K562 (cell line): Measurements from ENCODE around the gene BCL7C. TPM values are rescaled to one million over a fixed set of nuclear protein-coding genes. Genes with fewer than 3 reads are reported as not detected.

Source experiments
- ARID3B ChIP-seq: fragments of 250-450 bp; sonication (Bioruptor Pico); IDR thresholded peaks from 2 replicates; pipeline ENCODE4 v1.4.0; 2020; ENCODE audit warnings: borderline replicate concordance
- BCL6 ChIP-seq: fragments of 250-450 bp; sonication (Bioruptor Pico); IDR thresholded peaks from 2 replicates; pipeline ENCODE4 v1.4.0; 2020
- DACH1 ChIP-seq: fragments of 450-650 bp; IDR thresholded peaks from 2 replicates; pipeline ENCODE4 v1.6.1; 2018; ENCODE audit not compliant: partially characterized antibody
- GATAD2A ChIP-seq: fragments of 450-650 bp; IDR thresholded peaks from 2 replicates; pipeline ENCODE4 v1.6.1; 2017
- HDAC8 ChIP-seq: fragments of 450-650 bp; IDR thresholded peaks from 2 replicates; pipeline ENCODE4 v1.6.1; 2016; ENCODE audit warnings: mild to moderate bottlenecking, missing genetic modification characterization, moderate library complexity, missing compliant biosample characterization
- HMGN3 ChIP-seq: IDR thresholded peaks from 2 replicates; pipeline ENCODE4 v1.6.1; 2011; ENCODE audit warnings: borderline replicate concordance, low read depth, mild to moderate bottlenecking, mixed read lengths, low read length; ENCODE audit not compliant: insufficient read length; ENCODE audit errors: extremely low read depth
- KAT7 ChIP-seq: sonication (generic); formaldehyde crosslinking; IDR thresholded peaks from 2 replicates; pipeline ENCODE4 v1.8.0; 2022; ENCODE audit warnings: missing genetic modification reagents, mild to moderate bottlenecking, borderline replicate concordance
- KDM5B ChIP-seq: fragments of 200-600 bp; sonication (generic); IDR thresholded peaks from 2 replicates; pipeline ENCODE4 v1.6.1; 2012; ENCODE audit warnings: low read depth, mild to moderate bottlenecking, moderate library complexity, low read length, control low read depth, inconsistent platforms; ENCODE audit not compliant: insufficient replicate concordance
- NCOR1 ChIP-seq: fragments of 450-650 bp; IDR thresholded peaks from 2 replicates; pipeline ENCODE4 v1.6.1; 2016; ENCODE audit warnings: mild to moderate bottlenecking, moderate library complexity
- NR2F6 ChIP-seq: fragments of 450-650 bp; formaldehyde crosslinking; IDR thresholded peaks from 2 replicates; pipeline ENCODE4 v1.4.0; 2020; ENCODE audit warnings: mild to moderate bottlenecking
- ZNF134 ChIP-seq: fragments of 250-450 bp; sonication (Bioruptor Pico); conservative IDR thresholded peaks from 2 replicates; pipeline ENCODE4 v1.4.0; 2020
- ZNF24 ChIP-seq: fragments of 450-650 bp; IDR thresholded peaks from 2 replicates; pipeline ENCODE4 v1.6.1; 2016
- ZNF431 ChIP-seq: sonication (generic); formaldehyde crosslinking; IDR thresholded peaks from 2 replicates; pipeline ENCODE4 v1.8.0; 2022; ENCODE audit warnings: mild to moderate bottlenecking, missing genetic modification reagents
- ZNF507 ChIP-seq: conservative IDR thresholded peaks from 2 replicates; pipeline ENCODE4 v1.6.1; 2017; ENCODE audit warnings: missing genetic modification characterization, missing compliant biosample characterization
- ZNF583 ChIP-seq: fragments of 250-450 bp; sonication (Bioruptor Pico); IDR thresholded peaks from 2 replicates; pipeline ENCODE4 v1.4.0; 2020
- polyA plus RNA-seq, 8 experiments: library from polyadenylated mRNA; depleted of rRNA in 4 of 8; stranded (reverse) in 5 of 8; unstranded in 3 of 8; fragments of >200 nt; fragmentation: Nextera tagmentation in 2 of 8; fragmentation: Illumina TruSeq in 1 of 8; extraction: Ambion mirVana in 2 of 8; extraction: Trizol in 1 of 8; gene quantifications; 2 replicates each; pipeline versions ENCODE4 v1.2.1 to v1.2.3, GENCODE V29; 2011 to 2014; ENCODE audit warnings: inconsistent platforms in 1 of 8, missing spikeins in 1 of 8
- total RNA-seq, 7 experiments: library from RNA; depleted of rRNA in 6 of 7; stranded (reverse); fragments of >200 nt in 6 of 7; fragmentation: Illumina TruSeq in 2 of 7; extraction: Trizol in 2 of 7; gene quantifications; 2 replicates each; pipeline versions ENCODE4 v1.2.1 to v1.2.3, GENCODE V29; 2011 to 2021; ENCODE audit warnings: low replicate concordance in 1 of 7
- TF ChIP-seq, protein P1 (sequence below): fragments of 250-450 bp; sonication (Bioruptor Pico); IDR thresholded peaks from 2 replicates; pipeline ENCODE4 v1.5.0; 2021; ENCODE audit warnings: mild to moderate bottlenecking, moderate library complexity
- TF ChIP-seq, protein P2 (sequence below): fragments of 450-650 bp; formaldehyde crosslinking; IDR thresholded peaks from 2 replicates; pipeline ENCODE4 v1.4.0; 2022; ENCODE audit warnings: mild to moderate bottlenecking, moderate library complexity
- TF ChIP-seq, protein P3 (sequence below), 3 experiments: IDR thresholded peaks in 2 of 3; conservative IDR thresholded peaks in 1 of 3; 2 replicates each; pipeline ENCODE4 v1.5.1; 2011 to 2012; ENCODE audit warnings: low read length in 3 of 3, mild to moderate bottlenecking in 3 of 3, control low read depth in 2 of 3, improper control_type of control experiment in 1 of 3, inconsistent platforms in 1 of 3, low read depth in 1 of 3, mixed read lengths in 1 of 3, moderate library complexity in 1 of 3; ENCODE audit not compliant: insufficient read depth in 2 of 3

BCL7C gene
- total and polyA plus RNA-seq, 9 of the 15 experiments (the other 6 are each of a cell fraction or from before 2014, with no cell fraction given): 1.7 to 85.8 (median 19.6) TPM

GRCh38 chr16:30893744-30894539, at the start of gene BCL7C (continued):
- TF ChIP-seq KAT7 (CRISPR knock-in tag) (peak; percentile 76; the same call in 1 of the 2 replicates), ARID3B (CRISPR knock-in tag) (peak; percentile 47; the same call in 1 of the 2 replicates), NR2F6 (no peak), DACH1 (no peak), GATAD2A (peak; percentile 91; the same call in 1 of the 2 replicates), ZNF431 (CRISPR knock-in tag) (peak; percentile 87), ZNF583 (peak; percentile 78; the same call in 1 of the 2 replicates), BCL6 (CRISPR knock-in tag) (0 out of 2 replicates have a peak, but pooled peaks have one; percentile 44), NCOR1 (peak; percentile 26; the same call in 1 of the 2 replicates), HMGN3 (peak; percentile 58), HDAC8 (tag) (0 out of 2 replicates have a peak, but pooled peaks have one; percentile 69), ZNF507 (tag) (no peak), ZNF24 (peak; percentile 86), ZNF134 (CRISPR knock-in tag) (no peak), KDM5B (peak; percentile 88)
- TF ChIP-seq, protein P1, sequence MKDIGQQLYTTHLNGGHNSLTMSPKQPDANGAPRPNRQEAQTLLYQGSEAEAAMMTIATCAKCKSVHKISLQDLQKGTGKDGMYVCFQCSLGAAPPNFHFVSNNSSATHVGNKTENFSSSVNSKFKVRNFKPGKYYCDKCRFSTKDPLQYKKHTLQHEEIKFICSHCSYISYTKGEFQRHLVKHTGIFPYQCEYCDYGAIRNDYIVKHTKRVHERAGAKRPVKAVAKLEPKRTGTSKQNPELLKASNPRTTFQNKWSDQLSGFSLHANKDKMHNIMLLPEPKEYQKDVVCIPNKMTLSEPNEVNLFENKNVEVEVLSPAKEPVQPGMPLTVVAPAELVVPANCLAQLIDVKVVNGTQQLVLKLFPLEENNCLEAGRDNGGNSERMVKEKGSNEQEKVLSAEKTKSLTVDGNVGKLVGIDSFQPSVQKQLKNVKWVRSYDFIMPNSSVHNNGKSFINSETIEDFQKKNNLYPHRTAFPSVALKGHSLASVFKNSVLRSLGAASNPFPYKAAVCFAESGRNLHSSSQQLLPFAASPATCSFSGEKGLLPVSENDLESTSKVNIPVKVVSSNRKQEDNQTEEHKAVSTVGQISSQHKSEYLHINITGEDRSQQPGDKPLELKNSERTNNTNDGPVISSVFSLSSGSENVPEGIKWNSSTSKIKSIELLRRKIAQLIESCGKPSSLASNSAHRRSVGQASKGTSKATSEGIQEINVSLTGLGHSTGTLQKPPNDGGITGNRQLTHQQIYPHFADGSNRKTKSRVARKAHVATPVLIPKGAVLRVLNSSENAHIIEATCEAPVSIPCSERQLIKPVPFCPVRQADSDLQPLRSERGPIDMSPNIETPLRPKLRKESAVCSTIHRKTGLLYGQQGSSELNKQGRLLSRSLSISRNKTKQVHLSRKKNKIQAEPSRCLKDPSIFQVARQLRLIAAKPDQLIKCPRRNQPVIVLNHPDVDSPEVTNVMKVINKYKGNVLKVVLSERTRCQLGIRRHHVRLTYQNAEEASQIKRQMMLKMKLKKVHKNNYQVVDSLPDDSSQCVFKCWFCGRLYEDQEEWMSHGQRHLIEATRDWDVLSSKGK (CRISPR knock-in tag): no peak
- TF ChIP-seq, protein P2, sequence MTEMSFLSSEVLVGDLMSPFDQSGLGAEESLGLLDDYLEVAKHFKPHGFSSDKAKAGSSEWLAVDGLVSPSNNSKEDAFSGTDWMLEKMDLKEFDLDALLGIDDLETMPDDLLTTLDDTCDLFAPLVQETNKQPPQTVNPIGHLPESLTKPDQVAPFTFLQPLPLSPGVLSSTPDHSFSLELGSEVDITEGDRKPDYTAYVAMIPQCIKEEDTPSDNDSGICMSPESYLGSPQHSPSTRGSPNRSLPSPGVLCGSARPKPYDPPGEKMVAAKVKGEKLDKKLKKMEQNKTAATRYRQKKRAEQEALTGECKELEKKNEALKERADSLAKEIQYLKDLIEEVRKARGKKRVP: no peak
- TF ChIP-seq, protein P3, sequence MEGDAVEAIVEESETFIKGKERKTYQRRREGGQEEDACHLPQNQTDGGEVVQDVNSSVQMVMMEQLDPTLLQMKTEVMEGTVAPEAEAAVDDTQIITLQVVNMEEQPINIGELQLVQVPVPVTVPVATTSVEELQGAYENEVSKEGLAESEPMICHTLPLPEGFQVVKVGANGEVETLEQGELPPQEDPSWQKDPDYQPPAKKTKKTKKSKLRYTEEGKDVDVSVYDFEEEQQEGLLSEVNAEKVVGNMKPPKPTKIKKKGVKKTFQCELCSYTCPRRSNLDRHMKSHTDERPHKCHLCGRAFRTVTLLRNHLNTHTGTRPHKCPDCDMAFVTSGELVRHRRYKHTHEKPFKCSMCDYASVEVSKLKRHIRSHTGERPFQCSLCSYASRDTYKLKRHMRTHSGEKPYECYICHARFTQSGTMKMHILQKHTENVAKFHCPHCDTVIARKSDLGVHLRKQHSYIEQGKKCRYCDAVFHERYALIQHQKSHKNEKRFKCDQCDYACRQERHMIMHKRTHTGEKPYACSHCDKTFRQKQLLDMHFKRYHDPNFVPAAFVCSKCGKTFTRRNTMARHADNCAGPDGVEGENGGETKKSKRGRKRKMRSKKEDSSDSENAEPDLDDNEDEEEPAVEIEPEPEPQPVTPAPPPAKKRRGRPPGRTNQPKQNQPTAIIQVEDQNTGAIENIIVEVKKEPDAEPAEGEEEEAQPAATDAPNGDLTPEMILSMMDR (IDR thresholded peaks at IDR 0.05 in 2 of 3, conservative IDR thresholded peaks at IDR 0.05 in 1 of 3; ENCODE audit: insufficient read depth in 2 of 3, low read depth in 1 of 3, low read length in 3 of 3): peak; percentile 41 to 75 (median 59); a peak in 5 of 6 replicates
